ENCODE results near the gene CEP72.

DNA sequence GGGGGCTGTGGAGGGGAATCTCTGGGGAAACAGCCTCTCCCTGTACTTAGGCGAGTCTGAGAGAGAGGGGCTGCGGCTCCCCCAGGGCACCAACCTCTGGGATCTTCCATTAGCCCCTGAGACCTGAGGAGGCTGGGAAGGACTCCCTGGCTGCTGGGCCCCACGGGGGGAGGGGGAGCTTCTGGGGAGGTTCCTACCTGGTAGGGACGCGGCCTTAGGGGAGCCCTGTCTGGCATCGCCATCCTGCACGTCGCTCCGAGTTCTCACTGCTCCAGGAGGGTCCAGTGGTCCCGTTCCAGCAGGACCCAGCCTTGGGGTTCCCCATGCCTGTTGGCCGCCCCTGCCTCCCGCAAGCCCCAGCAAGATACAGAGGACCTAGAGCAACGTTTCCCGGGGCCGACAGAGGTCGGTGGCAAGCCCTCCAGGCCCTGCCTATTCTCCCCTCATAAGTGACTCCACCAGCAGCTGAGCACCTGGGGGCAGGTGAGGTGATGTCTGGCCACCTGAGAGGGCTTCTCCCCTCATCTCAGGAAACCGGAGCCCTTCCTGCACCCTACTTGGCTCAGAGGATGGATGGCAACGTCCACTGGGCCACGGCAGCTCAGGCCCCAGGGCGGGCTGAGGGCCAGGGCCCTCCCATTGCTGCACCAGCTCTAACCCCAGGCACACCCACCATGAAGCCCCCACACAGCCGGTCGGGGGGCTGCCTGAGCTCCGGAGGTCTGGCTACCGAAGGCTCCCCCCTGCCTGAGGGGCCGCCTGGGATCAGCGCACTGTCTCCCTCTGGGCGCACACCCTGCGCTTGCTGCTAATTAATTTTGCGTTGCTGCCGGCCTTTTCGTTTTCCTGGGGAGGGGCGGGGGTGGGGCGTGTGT, 58.5 kb downstream of the CEP72 start:
- TF ChIP-seq, protein P1, sequence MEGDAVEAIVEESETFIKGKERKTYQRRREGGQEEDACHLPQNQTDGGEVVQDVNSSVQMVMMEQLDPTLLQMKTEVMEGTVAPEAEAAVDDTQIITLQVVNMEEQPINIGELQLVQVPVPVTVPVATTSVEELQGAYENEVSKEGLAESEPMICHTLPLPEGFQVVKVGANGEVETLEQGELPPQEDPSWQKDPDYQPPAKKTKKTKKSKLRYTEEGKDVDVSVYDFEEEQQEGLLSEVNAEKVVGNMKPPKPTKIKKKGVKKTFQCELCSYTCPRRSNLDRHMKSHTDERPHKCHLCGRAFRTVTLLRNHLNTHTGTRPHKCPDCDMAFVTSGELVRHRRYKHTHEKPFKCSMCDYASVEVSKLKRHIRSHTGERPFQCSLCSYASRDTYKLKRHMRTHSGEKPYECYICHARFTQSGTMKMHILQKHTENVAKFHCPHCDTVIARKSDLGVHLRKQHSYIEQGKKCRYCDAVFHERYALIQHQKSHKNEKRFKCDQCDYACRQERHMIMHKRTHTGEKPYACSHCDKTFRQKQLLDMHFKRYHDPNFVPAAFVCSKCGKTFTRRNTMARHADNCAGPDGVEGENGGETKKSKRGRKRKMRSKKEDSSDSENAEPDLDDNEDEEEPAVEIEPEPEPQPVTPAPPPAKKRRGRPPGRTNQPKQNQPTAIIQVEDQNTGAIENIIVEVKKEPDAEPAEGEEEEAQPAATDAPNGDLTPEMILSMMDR (IDR thresholded peaks at IDR 0.05; ENCODE audit: low read depth, low read length, poor library complexity, severe bottlenecking), result no peak
- TF ChIP-seq EZH2phosphoT487 (IDR thresholded peaks at IDR 0.05; ENCODE audit: borderline replicate concordance, low read length), result no peak
